ENCODE data around the gene UBXN11. TPM values are rescaled to one million over a fixed set of nuclear protein-coding genes. Genes with fewer than 3 reads are reported as not detected.

UBXN11 gene
- total RNA-seq, 1 donor from 2014 or later: 12.8 TPM

DNA sequence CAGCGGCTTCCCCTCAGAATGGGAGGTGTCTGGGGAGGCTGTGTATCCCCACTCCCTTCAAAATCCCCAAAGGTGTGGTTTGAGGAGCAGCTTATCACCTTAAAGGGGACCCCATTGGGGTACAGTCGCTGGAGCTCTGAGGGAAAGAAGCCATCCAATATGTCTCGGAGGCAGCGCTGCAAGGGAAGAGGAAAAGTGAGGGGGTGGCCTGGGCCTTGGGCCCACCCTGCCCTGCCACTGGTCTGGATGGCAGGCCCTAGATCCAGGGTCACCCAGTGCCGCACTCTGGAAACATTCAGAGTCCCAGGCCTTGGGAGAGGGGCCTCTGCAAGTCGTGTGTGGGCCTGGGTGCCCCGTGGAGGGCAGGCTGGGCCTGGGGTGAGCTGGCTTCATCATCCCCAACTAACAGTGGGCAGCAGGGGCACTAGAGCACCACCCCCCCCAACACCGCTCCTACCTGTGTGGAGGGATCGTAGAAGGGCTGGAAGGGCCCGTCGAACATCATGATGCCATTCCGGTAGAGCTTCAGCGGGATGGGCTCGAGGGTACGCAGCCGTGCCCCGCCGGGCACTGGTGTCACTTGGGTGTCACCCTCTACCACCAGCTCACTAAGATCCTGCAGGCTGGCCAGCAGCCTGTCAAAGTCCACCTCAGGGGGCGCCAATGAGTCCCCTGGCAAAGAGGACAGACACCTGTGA is 20.9 kb downstream of the UBXN11 start:
- H3K4me1 Mint-ChIP-seq (ENCODE audit: low read depth, unreplicated experiment): peaks cover 42% of the 10 kb centered on the region
- Histone ChIP-seq H3K4me1 (ENCODE audit: insufficient read depth, low read length) (peaks cover 45% of the 10 kb centered on the region), H4K20me1 (ENCODE audit: insufficient read depth, low read length) (peaks cover 41% of the 10 kb centered on the region), H3K27me3 (ENCODE audit: insufficient read depth, low read length) (no peaks in the 10 kb centered on the region), H3K36me3 (ENCODE audit: insufficient read depth, low read length) (peaks cover 5% of the 10 kb centered on the region), H2AFZ (ENCODE audit: low read depth, low read length) (no peak overlapping the region), H3K27ac (ENCODE audit: low read depth, low read length) (peak overlapping the region; percentile 74), H3K9me3 (ENCODE audit: insufficient read depth, low read depth, low read length) (no peaks in the 10 kb centered on the region), H3K4me3 (ENCODE audit: insufficient read depth, low read depth, low read length) (no peak overlapping the region), H3K4me2 (ENCODE audit: low read length) (peak overlapping the region; percentile 97), H3K79me2 (ENCODE audit: insufficient read depth, low read length) (peaks cover 34% of the 10 kb centered on the region), H3K9ac (ENCODE audit: low read length) (no peak overlapping the region)
- peaks cover 11% of the 10 kb centered on the region for H3K36me3 Mint-ChIP-seq (ENCODE audit: low read depth, unreplicated experiment)
- TF ChIP-seq, protein P1, sequence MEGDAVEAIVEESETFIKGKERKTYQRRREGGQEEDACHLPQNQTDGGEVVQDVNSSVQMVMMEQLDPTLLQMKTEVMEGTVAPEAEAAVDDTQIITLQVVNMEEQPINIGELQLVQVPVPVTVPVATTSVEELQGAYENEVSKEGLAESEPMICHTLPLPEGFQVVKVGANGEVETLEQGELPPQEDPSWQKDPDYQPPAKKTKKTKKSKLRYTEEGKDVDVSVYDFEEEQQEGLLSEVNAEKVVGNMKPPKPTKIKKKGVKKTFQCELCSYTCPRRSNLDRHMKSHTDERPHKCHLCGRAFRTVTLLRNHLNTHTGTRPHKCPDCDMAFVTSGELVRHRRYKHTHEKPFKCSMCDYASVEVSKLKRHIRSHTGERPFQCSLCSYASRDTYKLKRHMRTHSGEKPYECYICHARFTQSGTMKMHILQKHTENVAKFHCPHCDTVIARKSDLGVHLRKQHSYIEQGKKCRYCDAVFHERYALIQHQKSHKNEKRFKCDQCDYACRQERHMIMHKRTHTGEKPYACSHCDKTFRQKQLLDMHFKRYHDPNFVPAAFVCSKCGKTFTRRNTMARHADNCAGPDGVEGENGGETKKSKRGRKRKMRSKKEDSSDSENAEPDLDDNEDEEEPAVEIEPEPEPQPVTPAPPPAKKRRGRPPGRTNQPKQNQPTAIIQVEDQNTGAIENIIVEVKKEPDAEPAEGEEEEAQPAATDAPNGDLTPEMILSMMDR (IDR thresholded peaks at IDR 0.05; ENCODE audit: insufficient read depth, low read depth, low read length): peak; percentile 15
- no peak for TF ChIP-seq EZH2 (IDR thresholded peaks at IDR 0.05; ENCODE audit: insufficient read depth, low read length)
- H3K27me3 Mint-ChIP-seq (ENCODE audit: low read depth, unreplicated experiment): no peaks in the 10 kb centered on the region
- DNase-seq (ENCODE audit: low read depth) (no peak), FAIRE-seq (no peak)
- no peak overlapping the region for H3K27ac Mint-ChIP-seq (ENCODE audit: unreplicated experiment)
- no peak overlapping the region for H3K4me3 Mint-ChIP-seq (ENCODE audit: unreplicated experiment)
- no peaks in the 10 kb centered on the region for H3K9me3 Mint-ChIP-seq (ENCODE audit: unreplicated experiment)

DNA sequence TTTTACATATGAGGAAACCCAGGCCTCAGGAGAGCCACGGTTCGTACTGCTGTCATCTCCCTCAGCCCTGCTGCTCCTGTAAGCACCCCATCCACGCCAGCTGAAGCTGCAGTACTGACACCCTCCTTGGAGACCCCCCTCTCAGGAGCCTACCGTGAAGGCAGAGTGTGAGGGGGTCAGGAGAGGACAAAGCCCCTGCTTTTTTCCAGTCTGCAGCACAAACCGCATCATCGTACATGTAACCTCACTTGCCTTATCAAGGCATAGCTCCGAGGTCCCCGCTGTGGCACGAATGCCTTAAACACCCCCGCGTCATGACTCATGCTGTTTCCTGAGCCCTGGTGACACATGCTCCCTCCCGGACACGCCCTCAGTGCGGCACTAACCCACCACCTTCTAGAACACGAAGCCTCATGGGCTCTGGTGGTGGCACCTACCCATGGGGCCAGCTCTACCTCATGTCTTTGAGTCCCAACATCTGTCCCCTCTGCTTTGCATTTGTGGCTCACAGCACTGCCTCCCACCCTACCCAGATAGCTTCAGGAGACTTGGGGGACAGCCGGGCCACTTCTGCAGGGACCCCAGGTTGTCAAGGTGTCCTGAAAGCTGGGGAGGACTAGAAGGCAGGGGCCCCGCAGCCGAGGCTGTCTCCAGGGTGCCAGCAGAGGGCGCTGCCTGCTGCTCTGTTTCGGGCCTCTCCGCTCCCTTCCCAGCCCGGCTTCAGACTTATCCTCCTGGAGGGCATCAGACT is 21.7 kb downstream of the UBXN11 start:
- Histone ChIP-seq H3K4me2 (ENCODE audit: low read length) (peak overlapping the region; percentile 97), H3K27ac (ENCODE audit: low read depth, low read length) (peak overlapping the region; percentile 74), H3K79me2 (ENCODE audit: insufficient read depth, low read length) (peaks cover 41% of the 10 kb centered on the region), H3K36me3 (ENCODE audit: insufficient read depth, low read length) (peaks cover 5% of the 10 kb centered on the region), H3K9ac (ENCODE audit: low read length) (peak overlapping the region; percentile 36), H3K4me3 (ENCODE audit: insufficient read depth, low read depth, low read length) (no peak overlapping the region), H3K9me3 (ENCODE audit: insufficient read depth, low read depth, low read length) (no peaks in the 10 kb centered on the region), H3K27me3 (ENCODE audit: insufficient read depth, low read length) (no peaks in the 10 kb centered on the region), H4K20me1 (ENCODE audit: insufficient read depth, low read length) (peaks cover 46% of the 10 kb centered on the region), H3K4me1 (ENCODE audit: insufficient read depth, low read length) (peaks cover 45% of the 10 kb centered on the region), H2AFZ (ENCODE audit: low read depth, low read length) (no peak overlapping the region)
- Mint-ChIP-seq H3K4me1 (ENCODE audit: low read depth, unreplicated experiment) (peaks cover 44% of the 10 kb centered on the region), H3K4me3 (ENCODE audit: unreplicated experiment) (peak overlapping the region; percentile 63), H3K9me3 (ENCODE audit: unreplicated experiment) (no peaks in the 10 kb centered on the region), H3K27me3 (ENCODE audit: low read depth, unreplicated experiment) (no peaks in the 10 kb centered on the region), H3K36me3 (ENCODE audit: low read depth, unreplicated experiment) (peaks cover 11% of the 10 kb centered on the region), H3K27ac (ENCODE audit: unreplicated experiment) (peak overlapping the region; percentile 84)
- peak; percentile 94 for DNase-seq (ENCODE audit: low read depth)
- peak; percentile 87 for FAIRE-seq
- TF ChIP-seq, protein P1 (IDR thresholded peaks at IDR 0.05; ENCODE audit: insufficient read depth, low read depth, low read length): peak; percentile 40
- TF ChIP-seq EZH2 (IDR thresholded peaks at IDR 0.05; ENCODE audit: insufficient read depth, low read length): no peak

Data from astrocyte (in vitro differentiated cells and primary cell).